Colonic mucosa (tissue), 4 donors: ENCODE results near the gene TMEM198. TPM values are rescaled to one million over a fixed set of nuclear protein-coding genes. Genes with fewer than 3 reads are reported as not detected.

Experiments used
- DNase-seq: peaks from one replicate; pipeline ENCODE4 v3.0.0-alpha.2; 2020
- H3K27ac ChIP-seq: fragments of 200-600 bp; one replicate; pipeline ENCODE4 v1.8.0; 2021
- H3K27me3 ChIP-seq: fragments of 200-600 bp; one replicate; pipeline ENCODE4 v1.8.0; 2021
- H3K36me3 ChIP-seq: fragments of 200-600 bp; one replicate; pipeline ENCODE4 v1.8.0; 2021
- H3K4me1 ChIP-seq: fragments of 200-600 bp; one replicate; pipeline ENCODE4 v1.8.0; 2021; ENCODE audit warnings: mild to moderate bottlenecking
- H3K4me3 ChIP-seq: fragments of 200-600 bp; one replicate; pipeline ENCODE4 v1.8.0; 2021
- H3K9ac ChIP-seq, 2 donors: one replicate each; pipeline ENCODE4 v1.7.0; 2013; ENCODE audit warnings: control low read depth in 2 of 2, low read depth in 2 of 2, low read length in 2 of 2
- H3K9me3 ChIP-seq: fragments of 200-600 bp; one replicate; pipeline ENCODE4 v1.8.0; 2021
- CTCF ChIP-seq: fragments of 200-600 bp; IDR thresholded peaks from one replicate; pipeline ENCODE4 v1.8.0; 2022; ENCODE audit warnings: antibody characterized with exemption, mild to moderate bottlenecking
- intact Hi-C: fragments of 100-400 bp; cut with DNase I; formaldehyde crosslinking; loops from one replicate; pipeline ENCODE4 v1.14.1; 2022
- total RNA-seq, 2 donors: library from RNA; stranded (reverse); fragmentation: NEBNext Ultra II Directional in 1 of 2; extraction: Animal tissue kit (Norgen Biotek cat#: 25700) in 1 of 2; gene quantifications; one replicate each; pipeline ENCODE4 v1.2.1, GENCODE V29; 2021
- donor health status: healthy.
- donor health status: DM: no; HTN: no; CAD: no.
- donor health status: DM: no; HTN: no; CAD: no.

Gene TMEM198
- total RNA-seq, 2 donors from 2014 or later: 1.7 to 2.9 TPM

DNA sequence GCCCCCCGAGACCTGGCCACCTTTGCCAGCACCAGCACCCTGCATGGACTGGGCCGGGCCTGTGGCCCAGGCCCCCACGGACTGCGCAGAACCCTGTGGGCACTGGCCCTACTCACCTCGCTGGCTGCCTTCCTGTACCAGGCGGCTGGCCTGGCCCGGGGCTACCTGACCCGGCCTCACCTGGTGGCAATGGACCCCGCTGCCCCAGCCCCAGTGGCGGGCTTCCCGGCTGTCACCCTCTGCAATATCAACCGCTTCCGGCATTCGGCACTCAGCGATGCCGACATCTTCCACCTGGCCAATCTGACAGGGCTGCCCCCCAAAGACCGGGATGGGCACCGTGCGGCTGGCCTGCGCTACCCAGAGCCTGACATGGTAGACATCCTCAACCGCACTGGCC is 29.0 kb upstream of the TMEM198 start:
- no peaks in the 10 kb centered on the region for H3K9me3 ChIP-seq
- no peak overlapping the region for H3K27ac ChIP-seq
- no peaks in the 10 kb centered on the region for H3K4me1 ChIP-seq
- no peak for TF ChIP-seq CTCF
- H3K4me3 ChIP-seq: no peak overlapping the region
- H3K27me3 ChIP-seq: peaks cover 44% of the 10 kb centered on the region
- H3K9ac ChIP-seq: no peak overlapping the region
- intact Hi-C loops: no loop called here
- DNase-seq: no peak
- no peaks in the 10 kb centered on the region for H3K36me3 ChIP-seq

DNA sequence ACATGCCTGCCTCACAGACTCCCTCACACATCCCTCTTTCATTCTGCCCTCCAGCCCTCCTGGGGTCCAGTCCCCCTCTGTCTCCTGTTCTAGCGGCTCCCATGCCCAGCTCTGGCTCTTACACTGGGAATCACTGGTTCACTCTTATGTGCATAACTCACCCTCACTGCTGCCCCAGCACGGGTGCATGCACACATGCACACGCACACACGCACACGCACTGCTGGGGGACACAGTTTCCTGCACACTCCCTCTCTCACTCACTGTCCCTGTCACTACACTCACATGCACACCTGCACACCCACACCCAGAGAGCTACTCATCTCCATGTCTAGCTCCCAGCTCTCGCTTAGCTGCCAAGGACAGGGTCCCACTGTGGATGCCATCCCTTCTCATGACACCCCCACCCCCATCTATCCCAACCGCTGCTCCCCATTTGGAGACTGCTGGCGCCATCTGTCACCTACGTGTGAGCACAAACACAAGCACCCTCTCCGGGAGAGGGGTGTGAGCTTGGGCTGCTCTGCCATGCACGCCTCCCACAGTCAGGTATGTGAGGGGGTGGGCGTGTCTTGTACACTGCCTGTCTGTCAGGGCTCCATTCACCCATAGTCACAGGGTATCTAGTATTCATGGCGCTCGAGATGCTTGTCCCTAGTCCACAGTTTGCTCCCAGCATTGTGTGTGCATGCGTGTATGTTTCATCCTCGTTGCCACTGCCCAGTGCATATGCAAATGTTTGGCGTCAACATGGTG is 27.8 kb upstream of the TMEM198 start:
- Histone ChIP-seq H3K27me3 (peaks cover 43% of the 10 kb centered on the region), H3K4me1 (no peaks in the 10 kb centered on the region), H3K9ac (no peak overlapping the region), H3K9me3 (no peaks in the 10 kb centered on the region), H3K4me3 (no peak overlapping the region), H3K27ac (no peak overlapping the region), H3K36me3 (no peaks in the 10 kb centered on the region)
- intact Hi-C loops: no loop called here
- no peak for DNase-seq
- TF ChIP-seq CTCF: no peak

- no peak overlapping the region for H3K9ac ChIP-seq
- H3K9me3 ChIP-seq: no peaks in the 10 kb centered on the region
Measured at GRCh38 chr2:219516888-219517287, 26.9 kb upstream of the TMEM198 start.

GRCh38 chr2:219517954-219518778 is 25.7 kb upstream of the TMEM198 start:
- H3K9me3 ChIP-seq: no peaks in the 10 kb centered on the region
- intact Hi-C loops: no loop called here
- H3K27ac ChIP-seq: no peak overlapping the region
- no peaks in the 10 kb centered on the region for H3K4me1 ChIP-seq
- H3K4me3 ChIP-seq: no peak overlapping the region
- no peak overlapping the region for H3K9ac ChIP-seq
- no peaks in the 10 kb centered on the region for H3K36me3 ChIP-seq
- no peak for DNase-seq
- H3K27me3 ChIP-seq: peaks cover 44% of the 10 kb centered on the region
- TF ChIP-seq CTCF: no peak

More at GRCh38 chr2:219516888-219517287, 26.9 kb upstream of the TMEM198 start:
- no peak for DNase-seq
- H3K4me3 ChIP-seq: no peak overlapping the region
- H3K27ac ChIP-seq: no peak overlapping the region
- TF ChIP-seq CTCF: no peak
- intact Hi-C loops: no loop called here
- H3K27me3 ChIP-seq: peaks cover 44% of the 10 kb centered on the region
- no peaks in the 10 kb centered on the region for H3K36me3 ChIP-seq
- no peaks in the 10 kb centered on the region for H3K4me1 ChIP-seq

DNA sequence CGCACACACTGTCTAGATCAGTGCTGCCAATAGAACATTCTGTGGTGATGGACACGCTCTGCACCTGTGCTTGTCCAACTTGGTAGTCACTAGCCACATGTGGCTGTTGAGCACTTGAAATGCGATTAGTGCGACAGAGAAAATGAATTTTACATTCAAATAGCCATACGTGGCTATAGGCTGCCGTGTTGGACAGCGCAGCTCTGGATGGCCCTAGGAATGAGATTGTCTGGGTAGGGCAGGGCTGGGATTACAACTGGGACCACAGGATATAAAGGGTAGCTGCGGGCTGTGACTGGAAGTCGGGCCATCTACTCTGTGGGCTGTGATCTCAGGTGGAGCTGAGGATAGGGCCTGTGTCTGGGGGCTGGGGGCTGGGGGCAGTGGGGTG is 24.3 kb upstream of the TMEM198 start:
- Histone ChIP-seq H3K4me1 (no peaks in the 10 kb centered on the region), H3K9me3 (no peaks in the 10 kb centered on the region), H3K4me3 (no peak overlapping the region), H3K36me3 (no peaks in the 10 kb centered on the region), H3K27ac (no peak overlapping the region), H3K27me3 (peaks cover 40% of the 10 kb centered on the region), H3K9ac (no peak overlapping the region)
- no peak for DNase-seq
- intact Hi-C loops: no loop called here
- no peak for TF ChIP-seq CTCF
